Measurements from ENCODE around the gene MTFP1. TPM values are rescaled to one million over a fixed set of nuclear protein-coding genes. Genes with fewer than 3 reads are reported as not detected.

Gene MTFP1
- total and polyA plus RNA-seq, 2 of the 4 experiments (the other 2 are of a cell fraction): 7.3 to 7.7 TPM

- TF ChIP-seq CTCF (conservative IDR thresholded peaks at IDR 0.05; ENCODE audit: low read depth, low read length) (no peak), SMC3 (IDR thresholded peaks at IDR 0.05; ENCODE audit: low read depth, low read length) (no peak)
Observed at GRCh38 chr22:30422481-30423300, 2.9 kb upstream of the MTFP1 start (continued).
